Stimulated activated CD4-positive, alpha-beta T cell treated with anti-CD3 and anti-CD28 coated beads, TNF-alpha, amount 100 ng/mL, for 4 hours (primary cell): ENCODE results near the gene ZBTB12.
"Not testable (repeated sequence)": the region's sequence is repeated elsewhere in the genome, so short reads cannot be mapped to it uniquely, and the experiment has no call there.

Experiments used
- DNase-seq, 3 experiments: peaks; one replicate each; pipeline ENCODE4 v3.0.0-alpha.2; 2020; ENCODE audit warnings: low read depth in 3 of 3

Gene ZBTB12

GRCh38 chr6:31901953-31902643, at the start of gene ZBTB12:
Gene ZBTB12, minus strand, starts transcription at chr6:31902086. Its CDS starts 781 bp downstream, at chr6:31901305.
- DNase-seq, result peak; percentile 68 to 71 (median 69)

DNA sequence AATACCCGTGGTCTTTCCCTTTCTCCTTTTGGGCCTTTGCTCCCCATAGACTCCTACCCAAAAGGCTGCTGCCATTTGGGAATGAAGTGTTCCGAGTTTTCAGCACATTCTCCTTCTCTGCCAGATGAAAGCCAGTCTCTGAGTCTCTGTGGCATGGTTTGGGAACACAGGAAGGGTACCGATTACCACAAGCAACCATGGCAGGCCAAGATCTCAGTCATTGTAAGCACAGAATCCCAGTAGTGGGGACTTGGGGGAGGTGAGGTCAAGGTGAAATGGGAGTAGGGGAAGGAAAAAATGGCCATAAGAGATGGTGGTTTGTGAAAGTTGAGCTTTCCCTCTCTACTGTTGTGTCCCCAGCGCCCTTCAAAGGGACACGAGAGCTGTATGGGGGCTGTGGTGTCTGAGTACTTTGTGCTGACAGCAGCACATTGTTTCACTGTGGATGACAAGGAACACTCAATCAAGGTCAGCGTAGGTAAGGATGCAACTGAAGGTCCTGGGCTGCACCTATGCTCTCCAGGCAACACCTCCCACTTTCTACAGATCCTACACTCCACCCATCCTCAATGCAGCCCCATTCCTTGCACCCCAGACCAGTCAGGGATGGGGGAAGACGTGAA, 48.2 kb upstream of the ZBTB12 start:
- no peak for DNase-seq

DNA sequence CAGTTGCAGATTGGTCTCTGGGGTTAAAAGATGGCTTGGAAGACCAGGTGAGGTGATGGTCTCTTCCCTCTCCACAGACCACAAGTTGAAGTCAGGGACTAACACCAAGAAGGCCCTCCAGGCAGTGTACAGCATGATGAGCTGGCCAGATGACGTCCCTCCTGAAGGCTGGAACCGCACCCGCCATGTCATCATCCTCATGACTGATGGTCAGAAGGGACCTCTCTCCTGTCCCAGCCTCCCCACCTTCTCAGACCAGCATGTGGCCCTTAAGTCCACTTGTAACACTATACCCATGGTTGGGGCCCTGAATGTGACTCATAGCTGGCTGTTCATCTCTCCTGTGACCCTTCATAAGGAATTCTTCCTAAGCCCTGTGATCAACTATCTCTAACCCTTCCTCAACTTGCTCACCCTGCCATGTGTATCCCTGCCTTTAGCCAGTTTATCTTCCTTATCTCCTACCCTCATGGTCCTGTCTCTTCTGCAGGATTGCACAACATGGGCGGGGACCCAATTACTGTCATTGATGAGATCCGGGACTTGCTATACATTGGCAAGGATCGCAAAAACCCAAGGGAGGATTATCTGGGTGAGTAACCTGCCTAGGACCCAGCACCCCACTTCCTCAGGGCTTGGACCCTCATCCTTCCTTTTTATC, 47.0 kb upstream of the ZBTB12 start:
- no peak for DNase-seq

DNA sequence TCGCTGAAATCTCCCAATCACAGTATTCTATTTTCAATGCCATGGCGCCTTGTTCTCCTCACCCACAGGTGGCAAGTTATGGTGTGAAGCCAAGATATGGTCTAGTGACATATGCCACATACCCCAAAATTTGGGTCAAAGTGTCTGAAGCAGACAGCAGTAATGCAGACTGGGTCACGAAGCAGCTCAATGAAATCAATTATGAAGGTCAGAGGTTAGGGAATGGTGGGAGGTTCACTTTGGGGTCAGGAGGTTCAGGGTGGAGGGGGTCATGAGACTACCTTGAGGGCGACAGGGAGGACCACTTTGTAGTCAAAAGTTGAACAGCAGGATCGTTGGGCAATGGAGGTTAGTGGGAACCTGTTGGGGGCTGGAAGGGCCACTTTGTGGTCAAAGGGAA, 46.4 kb upstream of the ZBTB12 start:
- no peak for DNase-seq

DNA sequence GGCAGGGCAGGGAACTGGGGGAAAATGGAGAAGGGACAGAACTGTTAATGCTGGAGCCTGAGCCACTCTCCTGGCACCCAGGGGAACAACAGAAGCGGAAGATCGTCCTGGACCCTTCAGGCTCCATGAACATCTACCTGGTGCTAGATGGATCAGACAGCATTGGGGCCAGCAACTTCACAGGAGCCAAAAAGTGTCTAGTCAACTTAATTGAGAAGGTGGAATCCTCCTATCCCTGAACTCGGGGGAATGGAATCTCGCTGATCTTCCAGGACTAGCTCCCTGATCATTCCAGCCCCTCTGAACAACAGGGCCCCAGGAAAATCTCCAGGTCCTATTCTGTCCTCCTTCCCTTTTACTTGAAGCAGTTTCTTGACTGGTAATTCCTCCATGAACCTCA, 46.0 kb upstream of the ZBTB12 start:
- no peak for DNase-seq

- DNase-seq, result no peak
Observed at GRCh38 chr6:31947070-31947675, 45.3 kb upstream of the ZBTB12 start.

- DNase-seq, result no peak
Observed at GRCh38 chr6:31946370-31946885, 44.5 kb upstream of the ZBTB12 start.

GRCh38 chr6:31945507-31946369, 43.9 kb upstream of the ZBTB12 start, which contains the start of gene CFB:
Gene CFB, plus strand, starts transcription at chr6:31946095. Its CDS starts 127 bp downstream, at chr6:31946222.
- DNase-seq, result no peak

DNA sequence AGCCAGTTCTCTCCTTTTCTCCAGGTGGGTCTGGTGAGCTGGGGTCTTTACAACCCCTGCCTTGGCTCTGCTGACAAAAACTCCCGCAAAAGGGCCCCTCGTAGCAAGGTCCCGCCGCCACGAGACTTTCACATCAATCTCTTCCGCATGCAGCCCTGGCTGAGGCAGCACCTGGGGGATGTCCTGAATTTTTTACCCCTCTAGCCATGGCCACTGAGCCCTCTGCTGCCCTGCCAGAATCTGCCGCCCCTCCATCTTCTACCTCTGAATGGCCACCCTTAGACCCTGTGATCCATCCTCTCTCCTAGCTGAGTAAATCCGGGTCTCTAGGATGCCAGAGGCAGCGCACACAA, 43.2 kb upstream of the ZBTB12 start:
- DNase-seq, result no peak

DNA sequence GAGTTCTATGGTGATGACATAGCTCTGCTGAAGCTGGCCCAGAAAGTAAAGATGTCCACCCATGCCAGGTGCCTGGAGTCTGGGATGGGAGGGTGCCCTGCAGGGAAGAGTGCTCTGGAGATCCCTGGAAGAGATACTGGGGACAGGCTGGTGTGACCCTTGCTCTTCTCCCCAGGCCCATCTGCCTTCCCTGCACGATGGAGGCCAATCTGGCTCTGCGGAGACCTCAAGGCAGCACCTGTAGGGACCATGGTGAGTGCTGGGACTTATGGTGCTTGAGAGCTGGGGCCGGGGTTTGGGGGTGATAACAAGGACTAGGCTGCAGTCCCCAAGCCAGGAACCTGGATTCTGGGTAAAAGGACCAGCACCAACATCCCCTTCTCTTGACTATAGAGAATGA, 41.9 kb upstream of the ZBTB12 start:
- no peak for DNase-seq

GRCh38 chr6:31940256-31940664, 38.4 kb upstream of the ZBTB12 start:
- DNase-seq, result no peak

GRCh38 chr6:31935823-31936222, 33.9 kb upstream of the ZBTB12 start:
- no peak for DNase-seq

GRCh38 chr6:31935021-31935420, 33.1 kb upstream of the ZBTB12 start:
- DNase-seq, result no peak

- DNase-seq, result no peak
Observed at GRCh38 chr6:31933537-31933936, 31.7 kb upstream of the ZBTB12 start.

GRCh38 chr6:31932137-31932536, 30.3 kb upstream of the ZBTB12 start:
- not testable (repeated sequence) for DNase-seq

- no peak for DNase-seq
Observed at GRCh38 chr6:31930962-31931361, 29.1 kb upstream of the ZBTB12 start.

GRCh38 chr6:31928672-31928939, 26.7 kb upstream of the ZBTB12 start:
- DNase-seq, result no peak

GRCh38 chr6:31927863-31928671, 26.2 kb upstream of the ZBTB12 start:
- DNase-seq, result no peak

- DNase-seq, result no peak
Observed at GRCh38 chr6:31927242-31927862, 25.5 kb upstream of the ZBTB12 start, which contains the start of gene C2. Gene C2, plus strand, starts transcription at chr6:31927717. Its CDS starts 36 bp downstream, at chr6:31927753.

GRCh38 chr6:31922942-31923341, 21.1 kb upstream of the ZBTB12 start:
- no peak for DNase-seq
